IMR-90 (cell line): ENCODE results near the gene ZNF273. TPM values are rescaled to one million over a fixed set of nuclear protein-coding genes. Genes with fewer than 3 reads are reported as not detected.

Source experiments
- ATAC-seq: fragments of 200-7000 bp; cut with Tn5 transposase; 2 replicates; pipeline ENCODE4 v1.9.1; 2020; ENCODE audit warnings: low read depth, mild to moderate bottlenecking, moderate library complexity
- BruUV-seq: library from RNA; stranded (reverse); fragments of 400-500 nt; replicated peaks from 2 replicates; lab custom pipeline; 2021; lab: Mats Ljungman, UMichigan
- CTCF ChIA-PET: fragments of 300-600 bp; formaldehyde crosslinking; extraction: SDS; loops from one replicate; lab custom pipeline; 2021; ENCODE audit warnings: antibody characterized with exemption; lab: Yijun Ruan, JAX
- POLR2A ChIA-PET: fragments of 300-600 bp; sonication (Branson Sonifier 250); formaldehyde crosslinking; loops from one replicate; lab custom pipeline; 2022; ENCODE audit warnings: antibody characterized with exemption; ENCODE audit not compliant: unreplicated experiment; lab: Charles Lee
- DNase-seq: peaks from one replicate; pipeline ENCODE4 v3.0.0; 2013
- H2AFZ ChIP-seq: replicated peaks from 2 replicates; pipeline ENCODE3; 2013; ENCODE audit warnings: low read length, mild to moderate bottlenecking; ENCODE audit not compliant: poor library complexity
- H2AK5ac ChIP-seq: 2 replicates; pipeline ENCODE4 v1.6.1; 2013; ENCODE audit warnings: low read depth, low read length, inconsistent platforms
- H2AK9ac ChIP-seq: replicated peaks from 2 replicates; pipeline ENCODE3; 2013; ENCODE audit warnings: mild to moderate bottlenecking, low read depth, low read length, moderate library complexity; ENCODE audit not compliant: poor library complexity
- H2BK120ac ChIP-seq: 2 replicates; pipeline ENCODE4 v1.6.1; 2013; ENCODE audit warnings: low read depth, low read length, inconsistent platforms
- H2BK15ac ChIP-seq: 3 replicates; pipeline ENCODE4 v1.6.1; 2013; ENCODE audit warnings: low read depth, low read length, inconsistent platforms
- H2BK20ac ChIP-seq: 2 replicates; pipeline ENCODE4 v1.6.1; 2013; ENCODE audit warnings: low read depth, mild to moderate bottlenecking, inconsistent platforms, low read length, moderate library complexity
- H2BK5ac ChIP-seq: 2 replicates; pipeline ENCODE4 v1.6.1; 2013; ENCODE audit warnings: mild to moderate bottlenecking, low read depth, low read length, inconsistent platforms; ENCODE audit not compliant: poor library complexity, severe bottlenecking
- H3K14ac ChIP-seq: replicated peaks from 2 replicates; pipeline ENCODE4 v1.6.1; 2013; ENCODE audit warnings: low read depth, low read length, inconsistent platforms
- H3K18ac ChIP-seq: 2 replicates; pipeline ENCODE4 v1.6.1; 2013; ENCODE audit warnings: low read depth, low read length, control low read depth
- H3K23ac ChIP-seq: 2 replicates; pipeline ENCODE4 v1.6.1; 2013; ENCODE audit warnings: low read depth, low read length, inconsistent platforms
- H3K27ac ChIP-seq: 2 replicates; pipeline ENCODE4 v1.5.1; 2013; ENCODE audit warnings: mild to moderate bottlenecking, control low read depth, low read length; ENCODE audit not compliant: insufficient read depth
- H3K27me3 ChIP-seq: 2 replicates; pipeline ENCODE4 v1.6.1; 2013; ENCODE audit warnings: low read length; ENCODE audit not compliant: control insufficient read depth, insufficient read depth
- H3K36me3 ChIP-seq: 2 replicates; pipeline ENCODE4 v1.6.1; 2013; ENCODE audit warnings: low read length, mixed read lengths; ENCODE audit not compliant: control insufficient read depth, insufficient read depth
- H3K4ac ChIP-seq: 2 replicates; pipeline ENCODE4 v1.6.1; 2013; ENCODE audit warnings: low read depth, low read length, inconsistent platforms
- H3K4me1 ChIP-seq: 2 replicates; pipeline ENCODE4 v1.6.1; 2013; ENCODE audit warnings: low read length, mixed read lengths; ENCODE audit not compliant: control insufficient read depth, insufficient read depth
- H3K4me2 ChIP-seq: 2 replicates; pipeline ENCODE4 v1.6.1; 2013; ENCODE audit warnings: low read depth, mild to moderate bottlenecking, control low read depth, low read length, moderate library complexity
- H3K4me3 ChIP-seq: 2 replicates; pipeline ENCODE4 v1.5.1; 2013; ENCODE audit warnings: low read depth, mild to moderate bottlenecking, control low read depth, low read length, moderate library complexity; ENCODE audit not compliant: insufficient read depth
- H3K56ac ChIP-seq: 2 replicates; pipeline ENCODE4 v1.6.1; 2013; ENCODE audit warnings: low read length, inconsistent platforms; ENCODE audit not compliant: insufficient read depth; ENCODE audit errors: extremely low read depth
- H3K79me1 ChIP-seq, 2 experiments: 2 replicates each; pipeline ENCODE4 v1.6.1; 2013; ENCODE audit warnings: low read length in 2 of 2, inconsistent platforms in 1 of 2, low read depth in 1 of 2
- H3K9ac ChIP-seq: 2 replicates; pipeline ENCODE4 v1.6.1; 2013; ENCODE audit warnings: low read depth, low read length, control low read depth
- H3K9me1 ChIP-seq: 2 replicates; pipeline ENCODE4 v1.6.1; 2013; ENCODE audit warnings: low read length, inconsistent platforms; ENCODE audit not compliant: insufficient read depth
- H3K9me3 ChIP-seq: 2 replicates; pipeline ENCODE4 v1.6.1; 2013; ENCODE audit warnings: low read length; ENCODE audit not compliant: control insufficient read depth, insufficient read depth
- H4K20me1 ChIP-seq: 2 replicates; pipeline ENCODE4 v1.6.1; 2013; ENCODE audit warnings: low read length, inconsistent platforms; ENCODE audit not compliant: insufficient read depth
- H4K5ac ChIP-seq: 2 replicates; pipeline ENCODE4 v1.6.1; 2013; ENCODE audit warnings: mild to moderate bottlenecking, low read depth, low read length, control low read depth
- H4K8ac ChIP-seq, 2 experiments: 2 replicates each; pipeline ENCODE4 v1.6.1; 2013; ENCODE audit warnings: low read depth in 2 of 2, low read length in 2 of 2, control low read depth in 1 of 2, inconsistent platforms in 1 of 2
- H4K91ac ChIP-seq: 2 replicates; pipeline ENCODE4 v1.6.1; 2013; ENCODE audit warnings: low read depth, low read length, inconsistent platforms; ENCODE audit not compliant: insufficient read depth
- CEBPB ChIP-seq: IDR thresholded peaks from 2 replicates; pipeline ENCODE4 v1.6.1; 2012; ENCODE audit warnings: low read depth, low read length, improper control_type of control experiment
- CHD1 ChIP-seq: IDR thresholded peaks from 2 replicates; pipeline ENCODE4 v1.6.1; 2012; ENCODE audit warnings: low read depth, low read length, improper control_type of control experiment
- ELK1 ChIP-seq: fragments of 150-350 bp; IDR thresholded peaks from 2 replicates; pipeline ENCODE4 v1.6.1; 2016; ENCODE audit warnings: low read depth, mild to moderate bottlenecking, low read length, moderate library complexity, borderline replicate concordance
- FOS ChIP-seq: fragments of 150-350 bp; IDR thresholded peaks from 2 replicates; pipeline ENCODE4 v1.6.1; 2016; ENCODE audit warnings: low read depth, low read length
- MAFK ChIP-seq: IDR thresholded peaks from 2 replicates; pipeline ENCODE4 v1.6.1; 2012; ENCODE audit warnings: low read depth, low read length, improper control_type of control experiment
- MAZ ChIP-seq: IDR thresholded peaks from 2 replicates; pipeline ENCODE4 v1.6.1; 2012; ENCODE audit warnings: low read depth, mild to moderate bottlenecking, low read length, improper control_type of control experiment, moderate library complexity, borderline replicate concordance
- MXI1 ChIP-seq: IDR thresholded peaks from 2 replicates; pipeline ENCODE4 v1.6.1; 2012; ENCODE audit warnings: low read depth, mild to moderate bottlenecking, low read length, moderate library complexity, borderline replicate concordance
- POLR2A ChIP-seq: IDR thresholded peaks from 2 replicates; pipeline ENCODE4 v1.6.1; 2012; ENCODE audit warnings: mild to moderate bottlenecking, low read depth, low read length
- RAD21 ChIP-seq: IDR thresholded peaks from 2 replicates; pipeline ENCODE4 v1.6.1; 2012; ENCODE audit warnings: low read length, improper control_type of control experiment
- RCOR1 ChIP-seq: IDR thresholded peaks from 2 replicates; pipeline ENCODE4 v1.6.1; 2012; ENCODE audit warnings: mild to moderate bottlenecking, low read length, improper control_type of control experiment; ENCODE audit not compliant: insufficient replicate concordance
- RFX5 ChIP-seq: IDR thresholded peaks from 2 replicates; pipeline ENCODE4 v1.8.0; 2012; ENCODE audit warnings: low read depth, mild to moderate bottlenecking, low read length, moderate library complexity
- SMC3 ChIP-seq: fragments of 150-350 bp; IDR thresholded peaks from 2 replicates; pipeline ENCODE4 v1.6.1; 2016; ENCODE audit warnings: low read depth, mild to moderate bottlenecking, antibody characterized with exemption, low read length, moderate library complexity
- USF2 ChIP-seq: fragments of 150-350 bp; IDR thresholded peaks from 2 replicates; pipeline ENCODE4 v1.6.1; 2017; ENCODE audit warnings: mild to moderate bottlenecking, antibody characterized with exemption, low read length, low read depth
- WGBS, 2 experiments: methylation state at CpG; one replicate each; pipeline versions ENCODE4 v1.1.5 to v1.1.7; 2013; ENCODE audit warnings: missing lambda C conversion rate in 2 of 2; ENCODE audit not compliant: insufficient read length in 1 of 2; ENCODE audit errors: extremely low coverage in 2 of 2; 5-methylcytosine and 5-hydroxymethylcytosine counted together
- dilution Hi-C: fragments of 300-500 bp; cut with HindIII; formaldehyde crosslinking; loops from one replicate; pipeline ENCODE4 v1.14.3; 2018; ENCODE audit warnings: low sequenced_read_pairs; ENCODE audit not compliant: unreplicated experiment
- in situ Hi-C: fragments of 300-500 bp; cut with MboI; formaldehyde crosslinking; loops from 3 replicates; pipeline ENCODE4 v1.14.3; 2019; ENCODE audit warnings: low sequenced_read_pairs, inconsistent platforms, mixed read lengths
- intact Hi-C: fragments of 100-400 bp; cut with micrococcal nuclease; formaldehyde crosslinking; loops from 2 replicates; pipeline ENCODE4 v1.10.0; 2022
- polyA plus RNA-seq, 3 experiments: library from polyadenylated mRNA; depleted of rRNA; stranded (reverse); fragments of >200 nt; gene quantifications; 2 replicates each; pipeline ENCODE4 v1.2.3, GENCODE V29; 2012; ENCODE audit warnings: low replicate concordance in 1 of 3
- total RNA-seq: library from RNA; depleted of rRNA; stranded (reverse); fragments of >200 nt; gene quantifications from 2 replicates; pipeline ENCODE4 v1.2.3, GENCODE V29; 2012

ZNF273 gene
- total and polyA plus RNA-seq, 2 of the 4 experiments (the other 2 are of a cell fraction), result 1.5 to 2.7 TPM

- H3K27ac ChIP-seq, result no peak overlapping the region
- H2BK15ac ChIP-seq, result no peak overlapping the region
- no TSS peak for BruUV-seq
- no peak overlapping the region for H2BK5ac ChIP-seq
- H3K9me1 ChIP-seq, result no peaks in the 10 kb centered on the region
- no peak overlapping the region for H3K56ac ChIP-seq
- no peaks in the 10 kb centered on the region for H3K36me3 ChIP-seq
- H3K27me3 ChIP-seq, result peaks cover 29% of the 10 kb centered on the region
- H2AFZ ChIP-seq, result peak overlapping the region; percentile 56
- H4K91ac ChIP-seq, result no peak overlapping the region
- H3K18ac ChIP-seq, result no peak overlapping the region
- dilution Hi-C loops, result no loop called here
- 5% methylated on average over 14 of the region's 59 CpGs; no CpG with 5 or more reads in 1 of the 2 experiments for WGBS, 2 experiments
- in situ Hi-C loops, result no loop called here
- no peak for TF ChIP-seq MXI1
- no peak for TF ChIP-seq CHD1
- TF ChIP-seq RFX5, result no peak
- TF ChIP-seq ELK1, result no peak
- no peak for TF ChIP-seq SMC3
- TF ChIP-seq MAZ, result no peak
- no peak for TF ChIP-seq FOS
- TF ChIP-seq RAD21, result no peak
- TF ChIP-seq RCOR1, result no peak
- TF ChIP-seq USF2, result no peak
- no peak for TF ChIP-seq MAFK
- no peak for TF ChIP-seq POLR2A
- no peak for TF ChIP-seq CEBPB
- no peak overlapping the region for H2BK120ac ChIP-seq
- no peak overlapping the region for H4K8ac ChIP-seq
- no peaks in the 10 kb centered on the region for H3K4me1 ChIP-seq
- ChIA-PET POLR2A (no interaction called here), CTCF (interaction anchor here (0.6 kb wide), 1 partner anchor 360 kb away, joined by 3 read pairs; no protein-coding TSS in a partner anchor)
- no peak overlapping the region for H4K5ac ChIP-seq
- no peak overlapping the region for H2BK20ac ChIP-seq
- intact Hi-C loops, result no loop called here
- no peak overlapping the region for H3K4ac ChIP-seq
- no peak overlapping the region for H2AK5ac ChIP-seq
- no peaks in the 10 kb centered on the region for H4K20me1 ChIP-seq
- H2AK9ac ChIP-seq, result peak overlapping the region; percentile 55
- no peak for DNase-seq
- peaks cover 3% of the 10 kb centered on the region; the same call in 1 of the 2 replicates for H3K9me3 ChIP-seq
- H3K9ac ChIP-seq, result no peak overlapping the region
- no peak for ATAC-seq
- H3K14ac ChIP-seq, result no peak overlapping the region
- H3K4me2 ChIP-seq, result peak overlapping the region; percentile 53; the same call in 1 of the 2 replicates
- no peaks in the 10 kb centered on the region for H3K79me1 ChIP-seq
- H3K4me3 ChIP-seq, result no peak overlapping the region
- H3K23ac ChIP-seq, result no peak overlapping the region
Observed at GRCh38 chr7:64947252-64948000, 44.4 kb downstream of the ZNF273 start.
